PC-3 (cell line): ENCODE results near the gene PLP1. TPM values are rescaled to one million over a fixed set of nuclear protein-coding genes. Genes with fewer than 3 reads are reported as not detected.

Source experiments
- ATAC-seq: fragments of 200-7000 bp; cut with Tn5 transposase; 2 replicates; pipeline ENCODE4 v1.9.1; 2020; ENCODE audit warnings: mild to moderate bottlenecking, moderate library complexity
- BruUV-seq: library from RNA; stranded (reverse); fragments of 400-500 nt; replicated peaks from 2 replicates; lab custom pipeline; 2021; lab: Mats Ljungman, UMichigan
- CTCF ChIA-PET: fragments of 300-600 bp; sonication (Branson Sonifier 250); formaldehyde crosslinking; loops from one replicate; lab custom pipeline; 2022; ENCODE audit warnings: antibody characterized with exemption; lab: Charles Lee
- POLR2A ChIA-PET: fragments of 300-600 bp; sonication (Branson Sonifier 250); formaldehyde crosslinking; loops from one replicate; lab custom pipeline; 2022; ENCODE audit warnings: antibody characterized with exemption; ENCODE audit not compliant: unreplicated experiment; lab: Charles Lee
- DNase-seq: peaks from one replicate; pipeline ENCODE4 v3.0.0-alpha.2; 2015
- H2AFZ ChIP-seq: fragments of 300-600 bp; sonication (generic); 2 replicates; pipeline ENCODE4 v1.6.0; 2016; ENCODE audit warnings: antibody characterized with exemption, low read length
- H3F3A ChIP-seq: fragments of 300-600 bp; sonication (generic); one replicate; pipeline ENCODE4 v1.6.0; 2017; ENCODE audit warnings: antibody characterized with exemption, low read length, control low read depth, mild to moderate bottlenecking; ENCODE audit not compliant: unreplicated experiment
- H3K27ac ChIP-seq: fragments of 300-600 bp; sonication (generic); 2 replicates; pipeline ENCODE4 v1.5.1; 2016; ENCODE audit warnings: mild to moderate bottlenecking, low read length
- H3K27me3 ChIP-seq: fragments of 300-600 bp; sonication (generic); 2 replicates; pipeline ENCODE4 v1.6.1; 2016; ENCODE audit warnings: low read length, mixed read lengths
- H3K36me3 ChIP-seq: fragments of 300-600 bp; sonication (generic); 2 replicates; pipeline ENCODE4 v1.6.1; 2016; ENCODE audit warnings: low read depth, mixed run types, low read length, mixed read lengths
- H3K4me1 ChIP-seq: fragments of 300-600 bp; sonication (generic); 2 replicates; pipeline ENCODE4 v1.5.1; 2016; ENCODE audit warnings: low read length; ENCODE audit not compliant: insufficient read depth
- H3K4me2 ChIP-seq: fragments of 300-600 bp; sonication (generic); 2 replicates; pipeline ENCODE4 v1.6.0; 2016; ENCODE audit warnings: low read length
- H3K4me3 ChIP-seq: fragments of 300-600 bp; sonication (generic); 2 replicates; pipeline ENCODE4 v1.5.1; 2016; ENCODE audit warnings: mild to moderate bottlenecking, low read length, mixed read lengths
- H3K79me2 ChIP-seq: fragments of 300-600 bp; sonication (generic); 2 replicates; pipeline ENCODE4 v1.6.1; 2017; ENCODE audit warnings: low read length, mixed read lengths
- H3K9ac ChIP-seq: fragments of 300-600 bp; sonication (generic); 2 replicates; pipeline ENCODE4 v1.6.0; 2016; ENCODE audit warnings: mild to moderate bottlenecking, low read length
- H3K9me2 ChIP-seq: fragments of 300-600 bp; sonication (generic); replicated peaks from 2 replicates; pipeline ENCODE4 v1.6.1; 2016; ENCODE audit warnings: mixed run types, low read length, mixed read lengths
- H3K9me3 ChIP-seq: fragments of 300-600 bp; sonication (generic); 2 replicates; pipeline ENCODE4 v1.6.1; 2016; ENCODE audit warnings: low read length, mixed read lengths
- H4K20me1 ChIP-seq: fragments of 300-600 bp; sonication (generic); 2 replicates; pipeline ENCODE4 v1.6.1; 2016; ENCODE audit warnings: low read length, mixed read lengths
- EZH2 ChIP-seq: fragments of 300-600 bp; sonication (generic); IDR thresholded peaks from one replicate; pipeline ENCODE4 v1.6.1; 2017; ENCODE audit warnings: antibody characterized with exemption, mild to moderate bottlenecking, low read length; ENCODE audit not compliant: unreplicated experiment
- EZH2phosphoT487 ChIP-seq: fragments of 300-600 bp; sonication (generic); IDR thresholded peaks from 2 replicates; pipeline ENCODE4 v1.6.1; 2018; ENCODE audit warnings: mild to moderate bottlenecking, antibody characterized with exemption, low read length, borderline replicate concordance
- intact Hi-C: fragments of 100-400 bp; cut with micrococcal nuclease; formaldehyde crosslinking; loops from 2 replicates; pipeline ENCODE4 v1.9.0; 2023
- total RNA-seq: library from RNA; depleted of rRNA; stranded (reverse); fragments of >200 nt; gene quantifications from 2 replicates; pipeline ENCODE4 v1.2.3, GENCODE V29; 2014
- TF ChIP-seq, protein P1 (sequence below): fragments of 300-600 bp; sonication (generic); conservative IDR thresholded peaks from 2 replicates; pipeline ENCODE4 v1.5.1; 2017; ENCODE audit warnings: antibody characterized with exemption, low read depth, mild to moderate bottlenecking, low read length

The PLP1 gene
- total RNA-seq, 1 experiment from 2014 or later = not detected

DNA sequence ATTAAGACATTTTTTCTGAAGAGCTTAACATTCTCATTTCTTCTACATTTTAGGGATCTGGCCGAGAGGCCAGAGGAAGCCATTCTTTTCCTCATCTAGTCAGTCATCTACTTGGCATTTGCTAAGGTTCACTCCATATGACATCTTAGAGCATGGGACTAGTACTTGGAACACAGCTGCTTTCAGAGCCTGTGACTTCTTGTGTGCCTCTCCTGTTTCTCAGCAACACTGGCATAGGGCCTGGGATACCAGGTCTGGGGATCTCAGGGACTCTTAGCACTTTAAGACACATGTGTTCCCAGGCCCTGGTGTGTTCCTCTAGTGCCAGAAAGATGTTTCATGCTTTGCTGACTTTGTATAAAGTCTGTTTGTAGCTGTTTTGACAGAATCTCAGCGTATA, 7.3 kb downstream of the PLP1 start:
- Histone ChIP-seq H3K9ac (no peak overlapping the region), H3K36me3 (no peaks in the 10 kb centered on the region), H4K20me1 (no peaks in the 10 kb centered on the region), H3K4me2 (no peak overlapping the region), H3K27me3 (no peaks in the 10 kb centered on the region), H2AFZ (no peak overlapping the region), H3K4me3 (no peak overlapping the region), H3K4me1 (no peaks in the 10 kb centered on the region), H3K79me2 (no peaks in the 10 kb centered on the region), H3F3A (no peaks in the 10 kb centered on the region), H3K9me3 (no peaks in the 10 kb centered on the region), H3K27ac (no peak overlapping the region), H3K9me2 (no peaks in the 10 kb centered on the region)
- intact Hi-C loops = no loop called here
- TF ChIP-seq, protein P1, sequence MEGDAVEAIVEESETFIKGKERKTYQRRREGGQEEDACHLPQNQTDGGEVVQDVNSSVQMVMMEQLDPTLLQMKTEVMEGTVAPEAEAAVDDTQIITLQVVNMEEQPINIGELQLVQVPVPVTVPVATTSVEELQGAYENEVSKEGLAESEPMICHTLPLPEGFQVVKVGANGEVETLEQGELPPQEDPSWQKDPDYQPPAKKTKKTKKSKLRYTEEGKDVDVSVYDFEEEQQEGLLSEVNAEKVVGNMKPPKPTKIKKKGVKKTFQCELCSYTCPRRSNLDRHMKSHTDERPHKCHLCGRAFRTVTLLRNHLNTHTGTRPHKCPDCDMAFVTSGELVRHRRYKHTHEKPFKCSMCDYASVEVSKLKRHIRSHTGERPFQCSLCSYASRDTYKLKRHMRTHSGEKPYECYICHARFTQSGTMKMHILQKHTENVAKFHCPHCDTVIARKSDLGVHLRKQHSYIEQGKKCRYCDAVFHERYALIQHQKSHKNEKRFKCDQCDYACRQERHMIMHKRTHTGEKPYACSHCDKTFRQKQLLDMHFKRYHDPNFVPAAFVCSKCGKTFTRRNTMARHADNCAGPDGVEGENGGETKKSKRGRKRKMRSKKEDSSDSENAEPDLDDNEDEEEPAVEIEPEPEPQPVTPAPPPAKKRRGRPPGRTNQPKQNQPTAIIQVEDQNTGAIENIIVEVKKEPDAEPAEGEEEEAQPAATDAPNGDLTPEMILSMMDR = no peak
- TF ChIP-seq EZH2phosphoT487 (no peak), EZH2 (no peak)
- BruUV-seq = no TSS peak
- CTCF ChIA-PET = no interaction called here
- DNase-seq = no peak
- ATAC-seq = no peak
- POLR2A ChIA-PET = no interaction called here

DNA sequence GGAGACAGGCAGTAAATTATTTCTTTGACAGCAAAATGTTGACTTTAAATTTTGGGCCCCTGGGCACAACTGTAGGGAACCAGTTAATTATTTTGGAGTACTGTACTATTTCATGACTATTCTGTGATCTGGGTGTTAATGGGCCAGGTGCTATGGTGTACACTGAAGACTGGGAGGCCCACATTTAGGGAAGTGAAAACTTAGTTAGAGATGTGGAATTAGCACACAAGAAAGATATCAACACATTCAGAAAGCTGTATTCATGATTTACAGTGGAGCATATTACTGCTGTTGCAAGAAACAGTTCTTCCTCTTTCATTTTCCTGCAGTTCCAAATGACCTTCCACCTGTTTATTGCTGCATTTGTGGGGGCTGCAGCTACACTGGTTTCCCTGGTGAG, 12.4 kb downstream of the PLP1 start:
- ATAC-seq = no peak
- no peak overlapping the region for H3K4me3 ChIP-seq
- no peak overlapping the region for H2AFZ ChIP-seq
- no peaks in the 10 kb centered on the region for H3K36me3 ChIP-seq
- no peaks in the 10 kb centered on the region for H4K20me1 ChIP-seq
- TF ChIP-seq EZH2phosphoT487 = no peak
- no peak for TF ChIP-seq EZH2
- TF ChIP-seq, protein P1 = no peak
- H3K27me3 ChIP-seq = no peaks in the 10 kb centered on the region
- no peaks in the 10 kb centered on the region for H3K9me3 ChIP-seq
- no peak overlapping the region for H3K9ac ChIP-seq
- ChIA-PET CTCF (no interaction called here), POLR2A (interaction anchor here (0.6 kb wide), 1 partner anchor 54 kb away, joined by 3 read pairs; no protein-coding TSS in a partner anchor)
- intact Hi-C loops = no loop called here
- peaks cover 24% of the 10 kb centered on the region for H3K4me1 ChIP-seq
- no peak overlapping the region for H3K4me2 ChIP-seq
- no peak overlapping the region for H3K27ac ChIP-seq
- BruUV-seq = no TSS peak
- DNase-seq = no peak
- H3K9me2 ChIP-seq = no peaks in the 10 kb centered on the region
- no peaks in the 10 kb centered on the region for H3F3A ChIP-seq
- H3K79me2 ChIP-seq = no peaks in the 10 kb centered on the region

DNA sequence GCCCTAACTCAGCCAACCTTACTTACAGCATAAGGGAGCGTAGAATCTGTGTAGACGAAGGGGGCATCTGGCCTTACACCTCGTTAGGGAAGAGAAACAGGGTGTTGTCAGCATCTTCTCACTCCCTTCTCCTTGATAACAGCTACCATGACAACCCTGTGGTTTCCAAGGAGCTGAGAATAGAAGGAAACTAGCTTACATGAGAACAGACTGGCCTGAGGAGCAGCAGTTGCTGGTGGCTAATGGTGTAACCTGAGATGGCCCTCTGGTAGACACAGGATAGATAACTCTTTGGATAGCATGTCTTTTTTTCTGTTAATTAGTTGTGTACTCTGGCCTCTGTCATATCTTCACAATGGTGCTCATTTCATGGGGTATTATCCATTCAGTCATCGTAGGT, 14.6 kb downstream of the PLP1 start:
- Histone ChIP-seq H3K9ac (no peak overlapping the region), H3K79me2 (no peaks in the 10 kb centered on the region), H2AFZ (no peak overlapping the region), H3K4me3 (no peak overlapping the region), H4K20me1 (no peaks in the 10 kb centered on the region), H3K27ac (no peak overlapping the region), H3K36me3 (no peaks in the 10 kb centered on the region), H3K27me3 (no peaks in the 10 kb centered on the region), H3F3A (no peaks in the 10 kb centered on the region), H3K4me2 (no peak overlapping the region), H3K4me1 (peaks cover 26% of the 10 kb centered on the region), H3K9me3 (no peaks in the 10 kb centered on the region), H3K9me2 (no peaks in the 10 kb centered on the region)
- BruUV-seq = no TSS peak
- intact Hi-C loops = no loop called here
- no peak for DNase-seq
- ChIA-PET POLR2A (no interaction called here), CTCF (no interaction called here)
- TF ChIP-seq EZH2phosphoT487 = no peak
- TF ChIP-seq EZH2 = no peak
- TF ChIP-seq, protein P1 = no peak
- no peak for ATAC-seq
